Measurements from ENCODE around the gene GNG12.

The GNG12 gene

DNA sequence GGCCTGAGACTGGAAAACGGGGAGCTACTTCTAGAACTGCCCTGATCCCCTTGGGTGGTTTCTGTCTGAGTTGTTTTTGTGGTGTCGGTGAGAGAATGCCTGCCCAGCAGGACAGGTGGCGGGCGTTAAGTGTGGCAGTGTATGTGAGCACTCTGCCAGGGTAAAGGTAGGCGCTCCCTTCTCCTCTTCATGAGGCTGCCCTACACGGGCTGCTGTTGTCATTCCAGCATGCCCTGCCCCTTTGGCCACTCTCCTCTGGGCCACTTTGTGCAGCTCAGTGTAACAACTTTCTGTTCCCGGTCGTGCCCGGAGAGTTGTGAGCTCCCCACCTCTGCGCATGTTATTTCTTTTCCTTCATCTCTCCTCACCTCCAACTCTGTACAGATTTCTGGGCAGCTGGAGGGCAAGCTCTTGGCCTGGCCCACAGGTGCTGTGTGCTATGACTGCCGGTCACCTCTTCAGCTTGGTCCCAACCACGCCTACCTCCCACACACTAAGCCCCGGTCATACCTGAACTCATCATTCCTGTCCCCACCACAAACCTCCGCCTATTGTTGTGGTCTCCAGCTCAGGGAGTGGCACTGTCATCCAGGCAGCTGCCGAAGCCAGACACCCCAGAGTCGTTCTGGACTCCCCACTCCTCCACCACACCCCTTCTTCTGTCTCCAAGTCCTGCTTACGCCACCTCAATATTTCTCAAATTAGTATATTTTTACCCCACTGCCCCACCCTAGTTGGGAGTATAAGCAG is 79.3 kb downstream of the GNG12 start:
- no peak for DNase-seq (ENCODE audit: low read depth)

DNA sequence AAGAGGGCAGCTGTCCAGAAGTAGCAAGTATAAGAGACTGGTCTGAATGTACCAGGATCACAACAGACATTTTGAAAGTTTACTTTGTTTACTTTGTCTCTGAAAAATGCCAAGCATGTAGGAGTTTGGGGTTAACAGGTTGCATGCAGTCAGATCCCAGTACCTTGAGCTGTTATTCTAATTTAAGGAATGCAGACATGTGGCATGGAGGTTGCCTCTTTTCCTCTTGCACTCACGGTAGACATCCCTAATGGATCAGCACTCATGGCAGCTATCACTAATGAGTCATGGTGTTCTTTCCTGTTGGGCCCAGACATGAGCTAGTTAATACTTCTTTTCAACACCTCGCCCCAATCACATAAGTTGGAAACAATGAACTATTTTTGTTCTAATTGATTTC is 81.0 kb downstream of the GNG12 start:
- DNase-seq (ENCODE audit: low read depth) = no peak

DNA sequence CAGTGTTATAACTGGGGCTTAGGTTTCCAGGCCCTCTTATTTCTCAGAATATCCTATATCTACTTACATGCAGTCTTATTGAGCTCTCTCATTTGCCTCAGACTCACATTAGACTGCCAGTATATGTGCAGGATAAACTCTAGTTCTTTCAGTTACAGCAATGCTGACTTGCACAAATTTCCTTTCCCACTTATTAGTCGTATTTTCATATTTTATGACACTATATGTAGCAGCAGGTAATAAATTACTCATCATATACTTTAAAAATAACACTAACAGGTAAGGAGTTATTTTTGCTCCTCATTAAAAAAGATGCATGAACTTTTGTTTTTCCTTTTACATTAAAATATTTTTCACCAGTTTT is 82.6 kb downstream of the GNG12 start:
- no peak for DNase-seq (ENCODE audit: low read depth)

DNA sequence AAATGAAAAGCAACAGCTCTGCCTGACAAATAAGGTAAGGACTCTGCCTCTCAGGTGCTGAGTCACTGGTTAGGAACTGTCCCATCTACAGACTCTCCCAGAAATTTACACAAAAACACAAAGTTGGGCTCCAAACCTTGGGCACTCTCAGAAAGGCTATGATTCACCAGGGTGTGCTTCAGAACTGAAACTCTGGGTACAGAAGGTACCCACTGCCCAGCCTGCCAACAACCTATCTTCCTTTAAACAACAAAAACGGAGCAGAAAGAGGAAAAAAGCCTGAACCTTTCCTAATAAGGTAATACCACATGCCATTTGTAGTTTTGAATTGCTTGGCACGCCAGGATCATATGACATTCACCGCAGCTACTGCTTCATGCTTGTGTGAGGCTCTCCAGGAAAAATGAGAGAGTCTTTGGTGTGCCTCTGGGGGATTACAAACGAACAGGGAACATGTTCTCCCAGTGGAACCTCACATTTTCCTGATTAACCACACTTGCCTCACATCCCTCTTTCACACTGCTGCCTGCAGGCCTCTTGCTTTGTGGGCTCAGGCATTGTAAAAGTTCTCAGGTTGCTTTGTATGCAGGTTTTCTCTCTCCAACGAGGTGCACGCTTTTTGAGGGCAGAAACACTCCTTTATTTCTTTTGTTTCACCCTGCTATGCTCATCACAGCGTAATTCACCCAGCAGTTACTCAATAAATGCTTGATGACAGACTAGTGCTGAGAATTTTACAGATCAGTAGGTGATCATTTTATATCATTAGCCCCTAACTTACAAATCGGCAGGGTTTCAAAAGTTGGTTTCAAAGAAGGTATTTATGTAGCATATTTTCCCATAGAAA is 83.2 kb downstream of the GNG12 start:
- no peak for DNase-seq (ENCODE audit: low read depth)

DNA sequence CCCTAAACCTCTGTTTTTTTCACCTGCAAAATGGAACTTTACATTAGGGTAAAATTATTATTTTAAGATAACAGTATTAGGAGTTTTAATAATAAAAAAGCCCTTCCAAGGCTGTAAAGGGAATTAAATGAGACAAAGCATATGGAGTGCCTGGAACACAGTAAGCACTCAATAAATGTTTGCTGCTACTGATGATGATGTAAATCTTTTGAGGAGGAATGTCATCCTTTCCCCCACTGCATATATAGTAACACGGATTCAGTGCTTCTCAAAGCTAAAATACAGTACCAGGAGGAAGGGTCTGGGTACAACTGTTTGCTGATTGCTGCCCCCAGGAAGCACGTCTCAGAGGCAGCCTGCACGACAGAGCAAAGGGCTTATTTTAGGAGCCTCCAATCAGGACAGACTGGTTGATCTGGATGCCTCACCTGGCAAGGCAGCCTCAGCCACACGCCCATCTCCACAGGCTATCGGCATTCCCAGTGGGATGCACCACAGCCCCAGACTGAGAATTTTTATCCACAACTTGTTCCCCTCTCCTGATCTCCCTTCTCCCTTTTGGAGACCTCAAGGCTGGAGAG is 83.9 kb downstream of the GNG12 start:
- DNase-seq (ENCODE audit: low read depth) = no peak

DNA sequence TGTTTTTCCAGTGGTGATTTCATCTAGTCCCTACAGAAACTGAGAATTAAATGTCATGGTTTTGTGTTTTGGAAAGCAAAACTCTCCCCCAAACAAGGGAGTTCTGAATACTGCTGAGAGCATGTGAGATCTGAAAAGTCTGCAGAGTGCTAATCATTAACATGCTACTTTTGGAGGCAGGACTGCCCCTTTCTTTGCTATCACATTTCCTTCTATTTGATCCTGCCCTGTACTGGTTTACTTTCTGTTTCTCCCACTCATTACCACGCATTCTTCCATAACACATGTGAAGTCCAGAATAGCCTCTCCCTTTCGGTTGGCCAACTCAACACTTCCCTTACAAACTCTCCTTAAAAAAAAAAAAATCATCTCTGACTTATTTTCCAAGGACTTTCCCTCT is 84.6 kb downstream of the GNG12 start:
- DNase-seq (ENCODE audit: low read depth) = no peak

DNA sequence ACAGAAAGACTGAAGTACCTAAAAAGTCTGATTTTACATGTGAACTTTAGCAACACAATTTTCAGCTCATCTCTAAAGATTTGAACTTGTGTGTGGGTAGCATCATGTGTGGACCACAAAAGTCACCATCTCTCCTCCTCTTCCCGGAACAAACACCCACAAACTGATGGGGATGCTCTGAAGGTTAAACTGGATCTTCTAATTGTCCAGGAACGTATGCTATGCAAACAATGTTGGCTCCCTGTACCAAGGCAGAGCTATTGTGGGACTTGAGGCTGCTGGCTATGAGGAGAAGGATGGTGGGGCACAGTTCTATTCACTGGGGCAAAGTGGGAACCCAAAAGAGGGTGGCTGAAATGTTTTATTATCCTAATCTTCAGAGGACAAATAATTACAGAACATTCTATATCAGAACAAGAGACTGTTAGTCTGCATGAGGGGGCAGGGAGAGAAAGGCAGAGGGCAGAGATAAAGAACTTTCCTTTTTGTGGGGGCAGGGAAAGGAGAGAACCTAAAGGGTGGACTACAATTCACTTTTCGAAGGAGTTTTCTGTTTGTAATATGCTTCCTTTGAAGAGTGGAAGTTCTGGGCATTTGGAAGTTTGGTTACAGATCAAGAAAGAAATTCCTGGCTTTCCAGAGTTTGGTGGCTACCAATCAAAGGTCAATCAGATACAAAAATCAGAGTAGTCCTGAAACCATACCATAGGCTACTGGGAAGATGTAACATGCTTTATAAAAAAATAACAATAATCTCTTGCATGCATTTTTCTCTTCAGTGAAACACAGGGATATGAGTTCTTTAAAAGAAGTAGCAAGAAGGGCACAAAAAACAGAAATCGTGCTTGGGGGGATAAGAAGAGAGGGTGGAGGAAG is 85.4 kb downstream of the GNG12 start:
- no peak for DNase-seq (ENCODE audit: low read depth)

DNA sequence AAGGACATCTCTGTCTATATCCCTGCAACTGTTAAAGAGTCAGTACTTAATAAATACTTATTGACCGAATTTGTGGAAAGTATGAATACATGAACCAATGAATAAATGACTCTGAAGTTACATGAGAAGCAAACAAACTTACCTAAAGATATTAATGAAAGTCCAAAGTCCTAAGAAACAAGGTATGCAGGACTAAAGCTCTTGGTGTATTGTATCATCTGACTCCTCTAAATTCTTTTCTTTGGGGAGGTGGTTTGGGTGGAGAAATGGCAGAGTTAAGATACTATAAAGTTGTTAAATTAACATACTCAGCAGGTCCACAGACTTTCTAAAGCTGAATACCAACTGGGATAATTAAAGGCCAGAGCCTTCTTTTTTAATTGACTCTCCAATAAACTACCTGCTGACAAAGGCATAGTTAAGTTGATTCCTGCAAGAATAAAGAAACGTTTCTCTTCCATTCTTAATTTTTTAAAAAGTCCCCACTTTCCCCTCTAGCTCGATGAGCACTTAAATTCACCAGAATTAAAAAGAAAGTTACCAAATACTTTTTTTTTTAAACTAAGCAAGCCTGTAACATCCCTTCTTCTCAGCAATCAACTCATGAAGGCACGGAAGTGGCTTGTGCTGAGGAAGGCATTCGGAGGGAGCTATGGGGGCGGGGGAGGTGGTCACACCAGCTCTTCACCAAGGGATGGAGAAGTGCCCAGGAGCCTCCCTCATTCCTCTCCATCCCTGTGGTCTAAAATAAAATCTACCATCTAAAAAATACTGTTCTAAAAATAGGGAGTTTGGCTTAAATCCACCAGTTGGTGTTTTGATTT is 87.2 kb downstream of the GNG12 start:
- no peak for DNase-seq (ENCODE audit: low read depth)

DNA sequence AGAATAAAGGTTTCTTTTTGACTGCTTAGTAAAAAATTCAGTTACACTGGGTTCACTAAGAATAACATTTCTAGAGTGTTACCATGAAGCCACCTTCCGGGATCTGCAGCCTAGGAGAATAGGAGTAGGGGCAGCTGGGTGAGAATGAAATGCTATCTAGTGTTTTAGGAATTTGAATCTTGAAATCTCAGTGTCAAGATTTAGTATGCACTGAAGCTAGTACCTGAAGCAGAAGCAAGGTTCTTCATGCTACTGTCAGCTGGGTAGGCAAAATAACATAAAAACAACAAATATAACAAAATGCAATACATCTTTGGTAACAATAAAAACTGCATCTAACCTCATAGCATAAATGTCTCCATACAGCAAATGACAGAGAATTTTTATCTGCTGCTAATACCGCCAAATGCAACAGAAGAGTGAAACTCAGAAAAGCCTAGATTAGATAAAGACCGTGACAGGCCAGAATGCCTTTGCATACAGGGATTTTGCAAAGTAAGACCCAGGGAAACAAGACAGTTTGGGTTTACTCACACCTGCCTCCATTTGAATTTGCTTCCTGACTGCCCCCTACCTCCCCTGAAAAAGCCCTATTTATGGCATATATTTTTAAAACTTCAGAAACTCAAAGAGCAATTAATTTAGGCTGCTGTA is 90.1 kb downstream of the GNG12 start:
- DNase-seq (ENCODE audit: low read depth) = no peak

DNA sequence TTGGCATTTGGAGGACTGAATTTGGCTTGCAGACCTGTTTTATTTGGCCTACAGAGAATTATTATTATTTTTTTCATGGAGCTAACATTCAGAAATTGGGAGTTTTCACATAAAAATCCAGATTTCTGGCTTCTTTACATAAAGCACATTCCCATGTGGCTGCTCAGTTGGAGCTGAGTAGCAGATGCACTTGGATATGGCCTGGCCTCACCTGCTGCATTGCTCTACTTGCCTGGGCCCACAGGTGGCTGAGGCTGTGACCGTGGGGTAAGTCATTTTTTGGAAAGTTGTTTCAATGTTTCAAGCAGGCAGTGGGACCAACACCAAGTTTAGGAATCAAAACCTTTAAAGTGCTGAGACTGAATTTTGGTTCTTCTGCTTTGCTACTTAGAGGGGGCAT is 91.5 kb downstream of the GNG12 start:
- no peak for DNase-seq (ENCODE audit: low read depth)

DNA sequence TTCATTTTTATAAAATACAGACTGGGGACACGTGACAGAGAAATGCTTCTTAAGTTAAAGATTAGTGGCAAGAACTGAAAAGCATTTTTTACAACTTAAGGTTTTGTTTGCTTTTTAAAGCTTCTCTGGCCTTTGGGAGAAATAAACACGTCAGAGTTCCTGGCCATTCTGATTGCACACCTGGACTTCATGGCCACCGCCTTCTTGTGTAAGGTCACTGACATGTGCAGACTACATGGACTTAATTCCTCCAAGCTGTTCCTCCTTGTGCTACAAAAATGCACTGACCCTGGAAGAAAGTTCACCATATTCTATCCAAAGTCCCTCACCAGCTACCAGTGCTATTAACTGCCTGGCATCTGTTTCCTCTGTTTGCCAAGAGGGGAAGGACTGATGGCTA is 92.1 kb downstream of the GNG12 start:
- DNase-seq (ENCODE audit: low read depth) = no peak

DNA sequence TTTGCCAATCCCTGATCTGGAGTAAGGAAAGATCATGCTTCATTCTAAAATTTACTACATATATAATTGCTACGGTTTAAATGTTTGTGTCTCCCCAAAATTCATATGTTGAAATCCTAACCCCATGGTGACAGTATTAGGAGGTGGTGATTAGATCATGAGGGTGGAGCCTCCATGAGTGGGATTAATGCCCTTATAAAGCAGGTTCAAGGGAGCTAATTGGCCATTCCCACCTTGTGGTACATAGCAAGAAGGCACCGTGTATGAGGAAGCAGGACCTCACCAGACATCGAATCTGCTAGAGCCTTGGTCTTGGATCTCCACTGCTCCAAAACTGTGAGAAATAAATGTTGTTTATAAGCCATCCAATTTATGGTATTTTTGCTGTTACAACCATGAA is 92.7 kb downstream of the GNG12 start:
- DNase-seq (ENCODE audit: low read depth) = no peak

DNA sequence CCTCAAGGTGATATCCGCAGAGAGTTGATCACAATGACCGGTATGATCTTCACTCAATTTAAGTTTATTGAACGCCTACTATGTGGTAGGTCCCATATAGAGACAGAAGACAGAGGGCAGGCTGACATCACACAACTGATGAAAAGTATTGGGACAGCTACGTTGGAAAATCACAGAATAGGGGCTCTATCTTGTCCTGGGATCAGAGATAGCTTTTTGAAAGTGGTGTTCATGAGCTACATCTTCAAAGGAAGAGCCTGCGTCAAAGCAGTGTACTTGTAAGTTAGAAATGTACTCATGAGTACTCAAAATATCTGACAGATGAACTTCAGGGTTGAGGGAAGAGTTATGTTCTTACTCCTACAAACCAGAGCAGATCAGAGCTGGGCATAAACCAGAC is 93.9 kb downstream of the GNG12 start:
- DNase-seq (ENCODE audit: low read depth) = no peak

DNA sequence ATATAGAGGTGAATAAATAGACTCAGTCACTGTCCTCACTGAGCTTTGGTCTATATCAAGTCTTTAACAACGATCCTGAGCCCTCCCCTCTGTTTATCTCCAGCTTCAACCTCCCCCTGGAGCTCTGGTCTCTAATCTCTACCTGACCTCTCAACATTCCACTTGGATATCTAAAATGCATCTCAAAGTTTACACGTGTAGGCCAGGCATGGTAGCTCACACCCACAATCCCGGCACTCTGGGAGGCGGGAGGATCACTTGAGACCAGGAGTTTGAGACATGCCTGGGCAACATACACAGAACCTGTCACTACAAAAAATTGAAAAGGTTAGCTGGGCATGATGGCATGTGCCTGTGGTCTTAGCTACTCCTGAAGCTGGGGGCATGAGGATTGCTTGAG is 94.9 kb downstream of the GNG12 start:
- DNase-seq (ENCODE audit: low read depth) = no peak

DNA sequence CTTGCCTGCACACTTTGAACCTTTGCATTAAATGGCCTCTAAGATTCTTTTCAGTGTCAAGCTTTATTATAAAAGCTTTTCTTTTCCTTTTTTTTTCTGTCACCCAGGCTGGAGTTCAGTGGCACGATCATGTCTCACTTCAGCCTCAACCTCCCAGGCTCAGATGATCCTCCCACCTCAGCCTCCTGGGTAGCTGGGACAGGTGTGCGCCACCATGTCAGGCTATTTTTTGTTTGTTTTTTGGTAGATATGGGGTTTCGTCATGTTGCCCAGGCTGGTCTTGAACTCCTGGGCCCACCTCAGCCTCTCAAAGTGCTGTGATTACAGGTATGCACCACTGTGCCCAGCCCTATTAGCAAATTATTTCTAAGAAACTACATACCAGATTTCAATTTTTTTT is 95.4 kb downstream of the GNG12 start:
- DNase-seq (ENCODE audit: low read depth) = no peak

DNA sequence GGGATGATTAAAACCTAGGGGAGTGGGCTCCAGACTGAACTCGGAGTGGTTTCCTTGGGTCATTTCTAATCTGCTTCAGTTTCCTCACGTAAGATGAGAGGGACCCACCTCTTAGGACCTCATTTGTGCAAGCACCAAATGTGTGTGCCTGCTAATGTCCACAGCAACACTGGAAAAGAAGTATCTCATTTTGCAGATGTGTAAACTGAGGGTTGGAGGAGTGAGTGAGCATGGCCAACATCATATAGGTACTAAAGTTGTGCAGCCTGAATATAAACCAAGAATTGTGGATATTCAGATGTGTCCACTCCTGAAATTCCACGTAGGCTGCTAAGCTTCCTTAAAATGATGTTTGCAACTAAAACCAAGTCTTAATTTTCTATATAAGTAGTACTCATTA is 96.5 kb downstream of the GNG12 start:
- DNase-seq (ENCODE audit: low read depth) = no peak

DNA sequence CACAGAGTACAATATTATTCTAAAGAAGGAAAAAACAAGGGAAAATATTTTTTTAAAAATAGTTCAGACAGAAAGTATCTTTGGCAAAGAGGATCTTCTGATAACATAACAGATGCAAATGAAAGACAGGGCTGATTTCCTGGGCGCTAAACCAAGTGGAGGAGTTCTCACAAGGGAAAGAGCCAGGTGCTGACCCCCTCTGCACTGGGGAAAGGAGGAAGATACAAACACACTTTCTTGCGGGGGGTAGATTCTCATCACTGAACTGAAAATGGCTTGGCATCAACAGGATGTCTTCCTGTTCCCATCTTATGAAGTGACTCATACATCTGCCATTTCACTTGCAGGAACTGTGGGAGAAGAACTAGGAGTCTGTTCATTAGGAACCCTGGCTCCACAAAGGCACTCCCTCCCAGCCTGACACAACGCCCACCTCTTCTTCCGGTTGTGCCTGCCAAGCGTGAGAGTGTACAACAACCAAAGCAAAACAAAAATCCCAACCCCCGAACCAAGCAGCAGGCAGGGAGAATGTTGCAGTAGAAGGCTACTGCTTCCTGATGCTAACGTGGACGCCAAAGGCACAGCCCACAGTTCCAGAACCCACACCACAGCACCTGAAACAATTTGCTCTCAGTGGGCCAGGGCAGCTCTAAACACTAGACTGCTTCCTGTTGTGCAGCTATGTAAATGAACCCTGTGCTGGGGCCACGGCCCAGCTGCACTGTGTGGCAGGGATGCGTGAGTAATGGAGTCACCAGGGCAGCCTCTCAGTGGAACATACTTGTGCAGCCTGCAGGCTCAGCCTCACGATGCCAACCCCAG is 97.2 kb downstream of the GNG12 start:
- no peak for DNase-seq (ENCODE audit: low read depth)

DNA sequence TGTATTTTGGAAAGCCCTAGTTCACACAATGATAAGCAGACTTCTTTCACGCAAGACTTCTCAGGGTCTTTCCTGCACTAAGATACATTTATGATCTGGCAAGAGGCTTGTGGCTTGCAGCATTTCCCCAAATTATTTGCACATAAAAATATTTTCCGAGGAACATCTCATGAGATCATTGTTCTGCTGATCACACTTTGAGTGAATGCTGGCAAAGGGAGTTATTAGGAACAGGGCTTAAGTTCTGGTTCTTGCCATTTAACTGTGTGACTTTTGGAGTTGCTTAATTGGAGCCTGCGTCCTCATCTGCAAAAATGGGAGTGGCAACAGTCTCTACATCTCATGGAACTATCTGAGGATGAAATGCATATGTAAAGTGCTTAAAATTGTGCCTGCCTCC is 98.1 kb downstream of the GNG12 start:
- DNase-seq (ENCODE audit: low read depth) = no peak

DNA sequence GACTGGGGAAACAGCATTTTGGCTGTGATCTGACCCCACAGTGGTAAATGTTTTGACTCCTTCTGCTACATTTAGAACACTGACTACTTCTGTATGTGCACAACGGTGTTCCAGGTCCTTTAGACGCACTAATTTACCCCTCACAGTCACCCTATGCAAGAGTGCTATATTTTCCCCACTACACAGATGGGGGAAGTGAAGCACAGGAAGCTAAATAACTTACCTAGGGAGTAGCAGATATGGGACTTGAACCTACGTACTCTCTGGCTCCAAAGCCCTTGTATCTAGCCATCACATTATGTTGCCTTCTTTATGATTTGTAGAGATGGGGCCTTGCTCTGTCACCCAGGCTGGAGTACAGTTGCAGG is 99.0 kb downstream of the GNG12 start:
- no peak for DNase-seq (ENCODE audit: low read depth)

DNA sequence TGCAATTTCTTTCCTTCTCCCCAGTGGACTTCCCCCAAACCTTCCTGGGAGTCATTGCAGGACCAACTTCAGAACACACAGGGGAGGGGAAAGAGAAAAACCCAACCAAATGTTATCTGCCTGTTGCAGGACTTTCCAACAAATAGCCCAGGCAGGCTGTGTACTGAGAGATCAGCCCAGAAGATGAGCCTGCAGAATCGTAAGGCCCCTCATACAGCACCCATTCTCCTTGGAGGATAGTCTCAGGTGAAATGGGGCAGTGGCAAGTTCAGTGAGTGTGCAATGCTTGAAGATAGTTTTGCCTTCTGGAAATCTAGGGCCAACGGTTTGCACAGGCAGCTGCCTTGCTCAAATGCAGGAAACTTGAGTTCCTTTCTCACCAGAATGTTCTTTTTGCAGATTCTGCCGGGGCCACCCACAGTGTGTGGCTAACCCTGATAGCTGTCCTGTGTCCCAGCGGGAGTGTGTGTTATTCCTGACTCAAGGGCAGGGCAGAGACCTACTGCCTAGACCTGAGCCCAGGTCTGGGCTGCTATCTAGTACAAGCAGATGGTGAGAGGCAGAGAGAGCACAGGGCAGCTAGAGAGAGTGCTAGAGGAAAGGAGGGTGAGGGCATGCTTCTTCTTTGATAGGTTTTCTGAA is 99.5 kb downstream of the GNG12 start:
- DNase-seq (ENCODE audit: low read depth) = no peak
